ENCODE measurements around the gene LTO1. TPM values are rescaled to one million over a fixed set of nuclear protein-coding genes. Genes with fewer than 3 reads are reported as not detected.
A peak's percentile ranks its signal among the peaks of the same experiment; 100 is the strongest.

LTO1 gene
- total RNA-seq, 2 donors from 2014 or later = 13.0 to 26.7 TPM

GRCh38 chr11:69649576-69649900 lies 25.6 kb downstream of the LTO1 start:
- Histone ChIP-seq H3K4me1 (peaks cover 25% of the 10 kb centered on the region), H3K4me3 (no peak overlapping the region), H3K27me3 (no peaks in the 10 kb centered on the region), H3K36me3 (replicated peaks in 1 of 2; ENCODE audit: insufficient read depth in 1 of 2, low read depth in 2 of 2) (peaks cover 0 to 2% of the 10 kb centered on the region in 2 donors), H3K9me3 (no peaks in the 10 kb centered on the region), H3K27ac (peak overlapping the region in 1 of 4 donors; percentile 34)
- no peak for DNase-seq
- intact Hi-C loops (cut with DNase I) = loop anchor here (5.0 kb wide), 1 partner anchor 547 kb away; no protein-coding TSS in a partner anchor
- no peak for ATAC-seq
- 82 to 88% methylated on average over 3 to 10 of the region's 10 CpGs for WGBS, 2 donors
- TF ChIP-seq, protein P1, sequence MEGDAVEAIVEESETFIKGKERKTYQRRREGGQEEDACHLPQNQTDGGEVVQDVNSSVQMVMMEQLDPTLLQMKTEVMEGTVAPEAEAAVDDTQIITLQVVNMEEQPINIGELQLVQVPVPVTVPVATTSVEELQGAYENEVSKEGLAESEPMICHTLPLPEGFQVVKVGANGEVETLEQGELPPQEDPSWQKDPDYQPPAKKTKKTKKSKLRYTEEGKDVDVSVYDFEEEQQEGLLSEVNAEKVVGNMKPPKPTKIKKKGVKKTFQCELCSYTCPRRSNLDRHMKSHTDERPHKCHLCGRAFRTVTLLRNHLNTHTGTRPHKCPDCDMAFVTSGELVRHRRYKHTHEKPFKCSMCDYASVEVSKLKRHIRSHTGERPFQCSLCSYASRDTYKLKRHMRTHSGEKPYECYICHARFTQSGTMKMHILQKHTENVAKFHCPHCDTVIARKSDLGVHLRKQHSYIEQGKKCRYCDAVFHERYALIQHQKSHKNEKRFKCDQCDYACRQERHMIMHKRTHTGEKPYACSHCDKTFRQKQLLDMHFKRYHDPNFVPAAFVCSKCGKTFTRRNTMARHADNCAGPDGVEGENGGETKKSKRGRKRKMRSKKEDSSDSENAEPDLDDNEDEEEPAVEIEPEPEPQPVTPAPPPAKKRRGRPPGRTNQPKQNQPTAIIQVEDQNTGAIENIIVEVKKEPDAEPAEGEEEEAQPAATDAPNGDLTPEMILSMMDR (IDR thresholded peaks at IDR 0.05) = no peak
- TF ChIP-seq POLR2A (IDR thresholded peaks at IDR 0.05) = no peak

DNA sequence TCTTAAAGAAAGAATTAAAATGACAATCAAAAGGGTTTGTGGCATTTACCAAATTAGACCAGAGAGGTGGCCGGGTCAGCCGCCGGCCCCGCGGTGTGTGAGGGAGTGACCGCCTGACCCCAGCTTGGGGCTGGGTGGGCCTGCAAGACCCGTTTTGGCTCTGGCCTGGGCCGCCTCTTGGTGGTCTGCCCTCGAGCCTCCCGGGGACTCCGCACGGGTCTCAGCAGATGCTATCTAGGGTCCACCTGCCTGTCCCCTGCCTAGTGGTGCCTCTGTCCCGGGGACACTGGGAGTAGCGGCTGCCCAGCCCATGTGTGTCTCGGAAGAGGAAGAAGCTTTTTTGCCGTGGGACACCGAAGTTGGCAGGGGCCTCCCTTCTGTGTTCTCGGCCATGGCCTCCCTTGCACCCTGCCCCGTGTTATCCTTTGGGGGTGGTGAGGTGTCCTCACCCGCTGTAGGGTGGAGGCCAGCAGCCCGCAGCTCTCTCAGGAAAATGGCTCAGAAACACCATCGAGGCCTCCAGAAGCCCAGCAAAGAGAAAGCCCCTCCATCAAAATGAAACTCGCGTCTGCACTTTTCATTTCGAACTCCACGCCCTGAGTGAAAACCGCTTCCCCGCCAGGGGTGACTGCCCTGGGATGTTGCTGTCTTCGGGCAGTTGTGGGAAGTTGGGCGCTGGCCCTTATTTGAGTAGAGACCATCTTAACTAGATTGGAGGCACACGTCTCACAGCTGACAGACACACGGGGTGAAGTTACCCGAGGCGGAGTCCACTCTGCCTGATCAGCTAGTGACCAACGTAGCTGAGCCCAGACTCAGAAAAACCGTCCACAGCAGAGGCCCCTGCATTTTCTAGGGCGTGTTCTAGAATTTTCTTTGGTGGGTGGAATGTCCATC lies 26.2 kb downstream of the LTO1 start:
- intact Hi-C loops (cut with DNase I) = loop anchor here (5.0 kb wide), 1 partner anchor 547 kb away; no protein-coding TSS in a partner anchor
- Histone ChIP-seq H3K9me3 (no peaks in the 10 kb centered on the region), H3K27ac (peak overlapping the region in 1 of 4 donors; percentile 34), H3K4me1 (peaks cover 25% of the 10 kb centered on the region), H3K4me3 (no peak overlapping the region), H3K27me3 (no peaks in the 10 kb centered on the region), H3K36me3 (replicated peaks in 1 of 2; ENCODE audit: insufficient read depth in 1 of 2, low read depth in 2 of 2) (peaks cover 0 to 2% of the 10 kb centered on the region in 2 donors)
- ATAC-seq (no peak), DNase-seq (no peak)
- 75 to 76% methylated on average over 24 to 37 of the region's 37 CpGs for WGBS, 2 donors
- TF ChIP-seq, protein P1 (IDR thresholded peaks at IDR 0.05) = no peak
- no peak for TF ChIP-seq POLR2A (IDR thresholded peaks at IDR 0.05)

- no peak for DNase-seq
- H3K36me3 ChIP-seq (replicated peaks in 1 of 2; ENCODE audit: insufficient read depth in 1 of 2, low read depth in 2 of 2) = peaks cover 0 to 2% of the 10 kb centered on the region in 2 donors
Measured at GRCh38 chr11:69647761-69648497, 27.2 kb downstream of the LTO1 start.

DNA sequence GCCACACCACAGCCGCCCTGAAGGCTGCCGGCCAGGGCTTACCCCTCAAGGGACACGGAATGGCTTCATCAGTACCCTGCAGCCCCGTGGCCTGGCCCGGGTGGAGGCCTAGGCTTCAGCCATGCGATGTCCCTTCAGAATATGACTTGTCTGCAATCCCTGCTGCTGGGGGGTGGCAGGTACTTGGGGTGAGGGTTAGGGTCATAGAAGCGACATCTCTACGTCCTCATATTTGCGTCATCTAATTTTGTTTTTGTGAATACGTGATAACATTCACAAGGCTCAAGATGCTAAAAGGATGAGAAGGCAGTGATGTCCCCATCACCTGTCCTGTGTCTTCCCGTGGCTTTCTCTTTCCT lies 27.8 kb downstream of the LTO1 start:
- intact Hi-C loops (cut with DNase I) = loop anchor here (5.0 kb wide), 1 partner anchor 545 kb away; no protein-coding TSS in a partner anchor
- H3K27ac ChIP-seq = peak overlapping the region in 3 of 4 donors; percentile 2 to 79 (median 57)
- no peak for DNase-seq
- peaks cover 39% of the 10 kb centered on the region for H3K4me1 ChIP-seq
- H3K4me3 ChIP-seq = no peak overlapping the region
- TF ChIP-seq, protein P1 (IDR thresholded peaks at IDR 0.05) = no peak
- TF ChIP-seq POLR2A (IDR thresholded peaks at IDR 0.05) = no peak
- no peaks in the 10 kb centered on the region for H3K9me3 ChIP-seq
- H3K27me3 ChIP-seq = no peaks in the 10 kb centered on the region
- no peak for ATAC-seq
- H3K36me3 ChIP-seq (replicated peaks in 1 of 2; ENCODE audit: insufficient read depth in 1 of 2, low read depth in 2 of 2) = peaks cover 0 to 2% of the 10 kb centered on the region in 2 donors
- 79 to 87% methylated on average over 5 to 11 of the region's 11 CpGs for WGBS, 2 donors

More at GRCh38 chr11:69647761-69648497, 27.2 kb downstream of the LTO1 start:
- no peaks in the 10 kb centered on the region for H3K9me3 ChIP-seq
- intact Hi-C loops (cut with DNase I) = loop anchor here (5.0 kb wide), 1 partner anchor 546 kb away; no protein-coding TSS in a partner anchor
- 73 to 82% methylated on average over 20 to 26 of the region's 28 CpGs for whole genome bisulfite sequencing, 2 donors
- no peak for TF ChIP-seq POLR2A (IDR thresholded peaks at IDR 0.05)
- TF ChIP-seq, protein P1 (IDR thresholded peaks at IDR 0.05) = no peak
- H3K27ac ChIP-seq = peak overlapping the region in 1 of 4 donors; percentile 34
- H3K4me3 ChIP-seq = no peak overlapping the region
- peaks cover 35% of the 10 kb centered on the region for H3K4me1 ChIP-seq
- H3K27me3 ChIP-seq = no peaks in the 10 kb centered on the region
- no peak for ATAC-seq

Data from body of pancreas (tissue), 4 donors.